H1 (cell line): ENCODE data around the gene CYTH1. TPM values are rescaled to one million over a fixed set of nuclear protein-coding genes. Genes with fewer than 3 reads are reported as not detected.

Experiments
- CHD7 ChIP-seq: fragments of 300-600 bp; sonication (generic); IDR thresholded peaks from 2 replicates; pipeline ENCODE4 v1.7.1; 2012; ENCODE audit warnings: low read length, moderate library complexity, mild to moderate bottlenecking, inconsistent platforms; ENCODE audit not compliant: insufficient replicate concordance
- E2F6 ChIP-seq: IDR thresholded peaks from 2 replicates; pipeline ENCODE4 v1.6.1; 2012; ENCODE audit warnings: inconsistent platforms
- EZH2 ChIP-seq: fragments of 200-600 bp; sonication (generic); IDR thresholded peaks from 2 replicates; pipeline ENCODE4 v1.7.1; 2012; ENCODE audit warnings: low read depth, mild to moderate bottlenecking, moderate library complexity, low read length, inconsistent platforms; ENCODE audit not compliant: severe bottlenecking
- POU5F1 ChIP-seq: IDR thresholded peaks from 2 replicates; pipeline ENCODE4 v1.6.1; 2011; ENCODE audit warnings: low read depth, mild to moderate bottlenecking, low read length, moderate library complexity
- polyA plus RNA-seq, 7 experiments: library from polyadenylated mRNA; depleted of rRNA in 3 of 7; stranded (reverse) in 5 of 7; unstranded in 2 of 7; fragments of >200 nt in 5 of 7; fragments of 200-250 nt in 2 of 7; gene quantifications; 1 replicate in 5 of 7; 2 replicates in 1 of 7; 4 replicates in 1 of 7; pipeline versions ENCODE4 v1.2.1 to v1.2.3, GENCODE V29; 2011 to 2013; ENCODE audit warnings: missing spikeins in 2 of 7, mixed read lengths in 2 of 7
- total RNA-seq: library from RNA; stranded (reverse); fragmentation: NEBNext Ultra II Directional; extraction: Animal tissue kit (Norgen Biotek cat#: 25700); gene quantifications from 2 replicates; pipeline ENCODE4 v1.2.1, GENCODE V29; 2021

Gene CYTH1
- total and polyA plus RNA-seq, 2 of the 8 experiments (the other 6 are each of a cell fraction or from before 2014, with no cell fraction given) = 12.8 to 14.8 TPM

- no peak for TF ChIP-seq CHD7
- no peak for TF ChIP-seq POU5F1
- no peak for TF ChIP-seq EZH2
- TF ChIP-seq E2F6 = no peak
Observed at GRCh38 chr17:78665387-78665951, 116.6 kb downstream of the CYTH1 start (continued).
